Loucy (cell line): ENCODE results near the gene HIC2.
A peak's percentile ranks its signal among the peaks of the same experiment; 100 is the strongest.
"Not testable (repeated sequence)": the region's sequence is repeated elsewhere in the genome, so short reads cannot be mapped to it uniquely, and the experiment has no call there.

Source experiments
- H2AFZ ChIP-seq: fragments of 200-600 bp; sonication (generic); 2 replicates; pipeline ENCODE4 v1.6.0; 2016; ENCODE audit warnings: antibody characterized with exemption, mild to moderate bottlenecking, low read length, moderate library complexity
- H3F3A ChIP-seq: fragments of 200-600 bp; 2 replicates; pipeline ENCODE4 v1.6.0; 2016; ENCODE audit warnings: antibody characterized with exemption, low read depth, mild to moderate bottlenecking
- H3K27me3 ChIP-seq: fragments of 200-600 bp; sonication (generic); 2 replicates; pipeline ENCODE4 v1.6.1; 2014; ENCODE audit warnings: low read length, mild to moderate bottlenecking; ENCODE audit not compliant: insufficient read depth, poor library complexity, severe bottlenecking
- H3K36me3 ChIP-seq: fragments of 200-600 bp; sonication (generic); 2 replicates; pipeline ENCODE4 v1.6.1; 2016; ENCODE audit warnings: low read length; ENCODE audit not compliant: insufficient read depth
- H3K4me1 ChIP-seq: fragments of 200-600 bp; sonication (generic); 2 replicates; pipeline ENCODE4 v1.5.1; 2014; ENCODE audit warnings: low read length, mild to moderate bottlenecking; ENCODE audit not compliant: insufficient read depth, poor library complexity, severe bottlenecking
- H3K4me2 ChIP-seq: fragments of 200-600 bp; sonication (generic); 2 replicates; pipeline ENCODE4 v1.6.0; 2014; ENCODE audit warnings: antibody characterized with exemption, low read length, low read depth, mild to moderate bottlenecking; ENCODE audit not compliant: poor library complexity, severe bottlenecking
- H3K4me3 ChIP-seq: fragments of 200-600 bp; sonication (generic); 2 replicates; pipeline ENCODE4 v1.5.1; 2014; ENCODE audit warnings: low read length, mild to moderate bottlenecking, mixed read lengths; ENCODE audit not compliant: poor library complexity, severe bottlenecking
- H3K79me2 ChIP-seq: fragments of 200-600 bp; sonication (generic); 2 replicates; pipeline ENCODE4 v1.6.1; 2014; ENCODE audit warnings: low read length; ENCODE audit not compliant: insufficient read depth
- H3K9ac ChIP-seq: fragments of 200-600 bp; sonication (generic); 2 replicates; pipeline ENCODE4 v1.6.0; 2014; ENCODE audit warnings: mild to moderate bottlenecking, low read depth, low read length, moderate library complexity; ENCODE audit not compliant: poor library complexity, severe bottlenecking
- H3K9me2 ChIP-seq: fragments of 200-600 bp; sonication (generic); replicated peaks from 2 replicates; pipeline ENCODE4 v1.6.1; 2016; ENCODE audit warnings: low read depth, low read length, mixed read lengths
- H3K9me3 ChIP-seq: fragments of 200-600 bp; sonication (generic); 2 replicates; pipeline ENCODE4 v1.6.1; 2014; ENCODE audit warnings: mild to moderate bottlenecking, antibody characterized with exemption, low read length, low read depth; ENCODE audit not compliant: insufficient read depth
- H4K20me1 ChIP-seq: fragments of 200-600 bp; sonication (generic); 2 replicates; pipeline ENCODE4 v1.6.0; 2014; ENCODE audit warnings: antibody characterized with exemption, low read length, mild to moderate bottlenecking; ENCODE audit not compliant: insufficient read depth, poor library complexity, severe bottlenecking

The HIC2 gene

DNA sequence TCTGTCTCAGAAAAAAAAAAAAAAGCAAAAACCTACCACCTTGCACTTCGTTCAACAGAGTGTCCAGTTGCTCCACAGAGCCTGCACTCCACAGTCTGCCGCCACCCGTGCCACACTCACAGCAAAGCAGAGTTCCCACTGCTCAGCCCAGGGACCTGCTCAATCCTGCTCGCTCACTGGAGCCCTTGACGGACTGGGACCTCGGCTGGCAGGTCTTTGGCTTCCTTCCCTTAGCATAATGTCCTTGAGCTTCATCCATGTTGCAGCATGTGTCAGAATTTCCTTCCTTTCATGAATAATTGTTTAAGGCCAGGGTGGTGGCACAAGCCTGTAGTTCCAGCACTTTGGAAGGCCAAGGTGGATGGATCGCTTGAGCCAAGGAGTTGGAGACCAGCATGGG lies 22.6 kb upstream of the HIC2 start:
- not testable (repeated sequence) for H2AFZ ChIP-seq, H3K4me3 ChIP-seq, H3K27me3 ChIP-seq, H4K20me1 ChIP-seq, H3K9me3 ChIP-seq, H3K79me2 ChIP-seq, H3F3A ChIP-seq, H3K4me1 ChIP-seq, H3K9ac ChIP-seq, H3K36me3 ChIP-seq, H3K9me2 ChIP-seq, H3K4me2 ChIP-seq

DNA sequence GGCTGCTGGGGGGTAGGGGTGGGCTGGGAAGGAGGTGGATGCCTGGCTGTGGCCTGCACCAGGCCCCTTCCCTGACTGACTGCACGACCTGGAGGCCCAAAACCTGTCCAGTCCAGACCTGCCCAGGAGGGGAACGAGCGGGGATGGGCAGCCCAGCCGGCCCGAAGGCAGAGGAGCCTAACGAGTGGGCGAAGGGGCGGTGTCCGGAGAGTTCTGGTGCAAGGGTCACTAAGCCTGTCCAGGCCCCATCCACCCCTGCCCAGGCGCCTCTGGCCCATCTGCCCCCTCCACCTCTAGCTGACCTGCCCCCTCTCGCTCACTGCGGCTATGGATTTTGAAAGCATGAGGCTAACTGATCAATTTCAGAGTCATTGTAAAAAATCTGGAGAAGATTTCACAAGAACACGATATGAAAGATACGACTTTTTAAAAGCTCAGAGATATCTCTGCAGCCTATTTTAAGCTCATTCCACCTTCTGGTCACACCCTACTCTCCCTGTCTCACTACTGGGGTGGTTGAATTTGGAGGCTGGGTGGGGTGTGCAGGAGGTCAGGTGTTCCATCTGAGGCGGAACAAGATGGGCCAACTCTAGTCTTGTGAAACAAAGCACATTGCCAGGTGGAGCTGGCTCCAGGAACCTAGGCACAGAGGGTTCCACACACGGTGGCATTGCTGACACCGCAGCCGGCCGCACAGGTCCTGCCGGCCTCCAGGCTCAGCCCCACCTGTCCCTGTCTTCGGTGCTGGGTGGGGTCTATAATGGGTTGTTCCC lies 15.8 kb upstream of the HIC2 start:
- H3K4me2 ChIP-seq, H2AFZ ChIP-seq, H3F3A ChIP-seq, H3K36me3 ChIP-seq, H3K27me3 ChIP-seq, H3K79me2 ChIP-seq, H3K9me2 ChIP-seq, H3K9ac ChIP-seq, H3K9me3 ChIP-seq, H4K20me1 ChIP-seq, H3K4me1 ChIP-seq, H3K4me3 ChIP-seq: not testable (repeated sequence)

DNA sequence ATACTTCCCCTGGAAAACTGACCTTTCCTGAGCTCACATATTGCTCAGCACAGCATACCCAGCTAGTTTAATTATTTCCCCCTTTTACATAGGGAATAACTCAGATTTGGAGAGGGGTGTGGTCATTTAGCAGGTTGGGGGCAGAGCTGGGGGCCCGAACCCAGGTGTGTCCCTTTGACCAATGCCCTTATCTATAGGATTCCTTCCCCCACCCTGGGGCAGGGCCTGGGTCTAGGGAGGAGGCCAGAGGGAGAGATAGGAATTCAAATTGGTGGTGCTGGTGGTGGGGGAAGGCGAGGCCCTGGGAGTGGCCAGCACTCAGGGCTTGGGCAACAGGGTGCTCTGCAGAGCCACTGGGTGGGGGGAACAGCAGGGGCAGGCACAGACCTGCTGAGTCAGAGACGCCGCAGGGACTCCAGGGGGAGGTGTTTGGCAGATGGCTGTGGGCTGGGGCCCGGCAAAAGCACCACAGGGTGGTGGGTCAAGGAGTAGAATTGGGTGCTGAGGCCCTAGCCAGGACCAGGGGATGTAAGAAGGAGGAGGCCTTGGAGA lies 14.3 kb upstream of the HIC2 start:
- H3K4me2 ChIP-seq, H3K79me2 ChIP-seq, H2AFZ ChIP-seq, H3K27me3 ChIP-seq, H3K9me2 ChIP-seq, H3K36me3 ChIP-seq, H3K4me1 ChIP-seq, H3K9me3 ChIP-seq, H4K20me1 ChIP-seq, H3F3A ChIP-seq, H3K4me3 ChIP-seq, H3K9ac ChIP-seq: not testable (repeated sequence)

DNA sequence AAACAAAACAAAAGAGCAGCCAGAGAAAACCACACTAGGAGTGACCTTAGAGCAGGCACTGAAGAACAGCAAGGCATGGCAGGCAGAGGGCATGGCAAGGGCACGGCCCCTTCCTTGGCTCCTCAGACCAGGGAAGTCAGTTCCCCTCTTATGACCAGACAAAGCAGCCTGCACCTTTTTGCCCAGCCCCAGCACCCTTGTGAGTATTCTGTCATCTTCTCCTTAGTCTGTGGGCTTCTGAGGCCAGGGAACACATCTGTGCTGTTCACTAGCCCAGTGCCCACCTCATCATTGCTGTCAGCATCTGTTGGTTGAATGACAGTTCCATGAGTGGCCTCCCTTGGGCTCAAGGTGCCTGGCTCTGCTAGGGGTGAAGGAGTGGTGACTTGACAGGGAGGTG lies 10.0 kb upstream of the HIC2 start:
- not testable (repeated sequence) for H3K9ac ChIP-seq, H3K4me2 ChIP-seq, H3K9me2 ChIP-seq, H3K79me2 ChIP-seq, H3F3A ChIP-seq, H3K9me3 ChIP-seq, H3K4me1 ChIP-seq, H3K4me3 ChIP-seq, H2AFZ ChIP-seq, H3K27me3 ChIP-seq, H4K20me1 ChIP-seq, H3K36me3 ChIP-seq

DNA sequence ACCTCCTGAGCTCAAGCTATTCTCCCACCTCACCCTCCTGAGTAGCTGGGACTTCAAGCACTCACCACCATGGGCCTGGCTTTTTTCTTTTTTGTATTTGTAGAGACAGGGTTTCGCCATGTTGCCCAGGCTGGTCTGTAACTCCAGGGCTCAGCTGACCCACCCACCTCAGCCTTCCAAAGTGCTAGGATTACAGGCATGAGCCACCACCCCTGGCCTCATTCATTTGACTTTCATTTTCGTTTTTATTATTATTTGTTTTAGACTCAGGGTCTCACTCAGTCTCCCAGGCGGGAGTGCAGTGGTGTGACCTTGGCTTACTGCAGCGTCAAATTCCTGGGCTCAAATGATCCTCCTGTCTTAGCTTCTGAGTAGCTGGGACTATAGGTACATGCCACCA lies 9.4 kb upstream of the HIC2 start:
- not testable (repeated sequence) for H3K4me3 ChIP-seq, H2AFZ ChIP-seq, H3K27me3 ChIP-seq, H3K9me3 ChIP-seq, H3K4me2 ChIP-seq, H3K36me3 ChIP-seq, H3K4me1 ChIP-seq, H3K9ac ChIP-seq, H4K20me1 ChIP-seq, H3F3A ChIP-seq, H3K9me2 ChIP-seq, H3K79me2 ChIP-seq

DNA sequence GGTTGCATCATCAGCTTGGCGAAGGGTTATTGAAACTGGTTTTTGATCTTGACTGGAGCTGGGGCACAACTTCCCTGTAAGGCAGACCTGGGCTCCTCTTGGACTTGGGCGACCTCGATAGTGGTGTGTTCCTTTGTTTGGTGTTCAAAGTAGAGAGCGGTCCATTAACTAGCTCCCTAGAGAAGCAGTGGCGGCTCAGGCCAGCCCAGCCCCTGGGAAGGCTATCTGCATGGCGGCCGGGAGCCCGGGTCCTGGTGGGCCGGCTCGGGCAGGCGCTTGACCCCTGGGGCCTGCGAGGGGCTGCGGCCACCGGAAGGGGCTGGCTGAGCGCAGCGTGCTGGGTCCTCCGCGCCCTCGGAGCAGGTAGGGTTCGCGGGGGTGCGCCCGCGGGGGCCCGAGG lies 796 bp upstream of the HIC2 start:
- H3K27me3 ChIP-seq, H3K9ac ChIP-seq, H3K9me2 ChIP-seq, H3K4me3 ChIP-seq, H3K4me1 ChIP-seq, H3F3A ChIP-seq, H4K20me1 ChIP-seq, H3K36me3 ChIP-seq, H3K9me3 ChIP-seq, H2AFZ ChIP-seq, H3K4me2 ChIP-seq, H3K79me2 ChIP-seq: not testable (repeated sequence)

DNA sequence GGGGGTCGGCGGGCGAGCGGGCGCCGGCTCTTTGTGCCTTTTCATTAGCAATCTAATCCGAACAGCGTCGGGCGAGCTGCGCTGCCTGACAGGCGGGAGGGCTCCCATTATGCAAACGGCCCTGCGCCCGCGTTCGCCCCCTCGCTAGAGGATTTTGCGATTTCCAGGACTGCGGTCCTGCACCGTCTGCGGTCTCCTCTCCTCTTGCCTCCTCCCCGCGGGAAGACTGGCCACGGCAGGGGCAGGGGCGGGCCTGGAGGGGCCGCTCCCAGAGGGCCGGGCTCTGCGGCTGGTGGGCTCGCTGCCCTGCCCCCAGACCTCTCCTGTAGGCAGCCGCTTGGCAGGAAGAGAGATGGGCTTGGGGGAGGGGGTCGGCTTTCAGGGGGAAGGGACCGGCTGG lies 682 bp downstream of the HIC2 start:
- peak overlapping the region; percentile 68 for H3K4me3 ChIP-seq

More for the DNA sequence above, 682 bp downstream of the HIC2 start:
- not testable (repeated sequence) for H3K36me3 ChIP-seq, H3K9me3 ChIP-seq, H2AFZ ChIP-seq, H3K79me2 ChIP-seq, H4K20me1 ChIP-seq, H3K9ac ChIP-seq, H3K4me2 ChIP-seq, H3K27me3 ChIP-seq, H3K9me2 ChIP-seq, H3F3A ChIP-seq, H3K4me1 ChIP-seq
